ENCODE data around the gene ASPHD2.

The ASPHD2 gene

GRCh38 chr22:26462051-26462450 is 33.0 kb downstream of the ASPHD2 start:
- Histone ChIP-seq H3K27me3 (ENCODE audit: control insufficient read depth, insufficient read depth, low read length) (no peaks in the 10 kb centered on the region), H3K4me3 (ENCODE audit: low read depth, low read length) (no peak overlapping the region), H3K27ac (ENCODE audit: low read depth, low read length) (no peak overlapping the region), H3K36me3 (ENCODE audit: control insufficient read depth, insufficient read depth, low read length) (peaks cover 84% of the 10 kb centered on the region), H3K4me1 (ENCODE audit: control insufficient read depth, insufficient read depth, low read length) (peaks cover 3% of the 10 kb centered on the region; the same call in 1 of the 2 replicates), H3K9me3 (ENCODE audit: control insufficient read depth, insufficient read depth, low read length) (no peaks in the 10 kb centered on the region), H3K9ac (ENCODE audit: low read depth, low read length) (no peak overlapping the region)

GRCh38 chr22:26462641-26463040 is 33.6 kb downstream of the ASPHD2 start:
- no peak overlapping the region for H3K4me3 ChIP-seq (ENCODE audit: low read depth, low read length)
- H3K27me3 ChIP-seq (ENCODE audit: control insufficient read depth, insufficient read depth, low read length), result no peaks in the 10 kb centered on the region
- peaks cover 3% of the 10 kb centered on the region; the same call in 1 of the 2 replicates for H3K4me1 ChIP-seq (ENCODE audit: control insufficient read depth, insufficient read depth, low read length)
- H3K36me3 ChIP-seq (ENCODE audit: control insufficient read depth, insufficient read depth, low read length), result peaks cover 85% of the 10 kb centered on the region
- no peaks in the 10 kb centered on the region for H3K9me3 ChIP-seq (ENCODE audit: control insufficient read depth, insufficient read depth, low read length)
- no peak overlapping the region for H3K27ac ChIP-seq (ENCODE audit: low read depth, low read length)
- no peak overlapping the region for H3K9ac ChIP-seq (ENCODE audit: low read depth, low read length)

- H3K9ac ChIP-seq (ENCODE audit: low read depth, low read length), result no peak overlapping the region
- H3K9me3 ChIP-seq (ENCODE audit: control insufficient read depth, insufficient read depth, low read length), result no peaks in the 10 kb centered on the region
- H3K4me1 ChIP-seq (ENCODE audit: control insufficient read depth, insufficient read depth, low read length), result peaks cover 3% of the 10 kb centered on the region; the same call in 1 of the 2 replicates
- H3K27ac ChIP-seq (ENCODE audit: low read depth, low read length), result no peak overlapping the region
- H3K27me3 ChIP-seq (ENCODE audit: control insufficient read depth, insufficient read depth, low read length), result no peaks in the 10 kb centered on the region
- peaks cover 85% of the 10 kb centered on the region for H3K36me3 ChIP-seq (ENCODE audit: control insufficient read depth, insufficient read depth, low read length)
- H3K4me3 ChIP-seq (ENCODE audit: low read depth, low read length), result no peak overlapping the region
These were observed 34.1 kb downstream of the ASPHD2 start for GRCh38 chr22:26463101-26463661.

GRCh38 chr22:26463688-26464087 is 34.6 kb downstream of the ASPHD2 start:
- no peak overlapping the region for H3K4me3 ChIP-seq (ENCODE audit: low read depth, low read length)
- H3K27me3 ChIP-seq (ENCODE audit: control insufficient read depth, insufficient read depth, low read length), result no peaks in the 10 kb centered on the region
- peaks cover 85% of the 10 kb centered on the region for H3K36me3 ChIP-seq (ENCODE audit: control insufficient read depth, insufficient read depth, low read length)
- no peak overlapping the region for H3K9ac ChIP-seq (ENCODE audit: low read depth, low read length)
- no peak overlapping the region for H3K27ac ChIP-seq (ENCODE audit: low read depth, low read length)
- no peaks in the 10 kb centered on the region for H3K9me3 ChIP-seq (ENCODE audit: control insufficient read depth, insufficient read depth, low read length)
- H3K4me1 ChIP-seq (ENCODE audit: control insufficient read depth, insufficient read depth, low read length), result peaks cover 3% of the 10 kb centered on the region; the same call in 1 of the 2 replicates

- H3K4me3 ChIP-seq (ENCODE audit: low read depth, low read length), result no peak overlapping the region
- peaks cover 3% of the 10 kb centered on the region; the same call in 1 of the 2 replicates for H3K4me1 ChIP-seq (ENCODE audit: control insufficient read depth, insufficient read depth, low read length)
- peaks cover 86% of the 10 kb centered on the region for H3K36me3 ChIP-seq (ENCODE audit: control insufficient read depth, insufficient read depth, low read length)
- H3K27me3 ChIP-seq (ENCODE audit: control insufficient read depth, insufficient read depth, low read length), result no peaks in the 10 kb centered on the region
- H3K27ac ChIP-seq (ENCODE audit: low read depth, low read length), result no peak overlapping the region
- no peak overlapping the region for H3K9ac ChIP-seq (ENCODE audit: low read depth, low read length)
- H3K9me3 ChIP-seq (ENCODE audit: control insufficient read depth, insufficient read depth, low read length), result no peaks in the 10 kb centered on the region
These were observed 35.3 kb downstream of the ASPHD2 start for GRCh38 chr22:26464312-26464711.

GRCh38 chr22:26466196-26466595 is 37.1 kb downstream of the ASPHD2 start:
- Histone ChIP-seq H3K4me3 (ENCODE audit: low read depth, low read length) (no peak overlapping the region), H3K27me3 (ENCODE audit: control insufficient read depth, insufficient read depth, low read length) (no peaks in the 10 kb centered on the region), H3K9me3 (ENCODE audit: control insufficient read depth, insufficient read depth, low read length) (no peaks in the 10 kb centered on the region), H3K9ac (ENCODE audit: low read depth, low read length) (no peak overlapping the region), H3K36me3 (ENCODE audit: control insufficient read depth, insufficient read depth, low read length) (peaks cover 92% of the 10 kb centered on the region), H3K27ac (ENCODE audit: low read depth, low read length) (no peak overlapping the region), H3K4me1 (ENCODE audit: control insufficient read depth, insufficient read depth, low read length) (peaks cover 3% of the 10 kb centered on the region; the same call in 1 of the 2 replicates)

GRCh38 chr22:26470807-26471206 is 41.7 kb downstream of the ASPHD2 start:
- Histone ChIP-seq H3K27me3 (ENCODE audit: control insufficient read depth, insufficient read depth, low read length) (no peaks in the 10 kb centered on the region), H3K9ac (ENCODE audit: low read depth, low read length) (no peak overlapping the region), H3K9me3 (ENCODE audit: control insufficient read depth, insufficient read depth, low read length) (no peaks in the 10 kb centered on the region), H3K27ac (ENCODE audit: low read depth, low read length) (peak overlapping the region; percentile 74), H3K4me3 (ENCODE audit: low read depth, low read length) (no peak overlapping the region), H3K4me1 (ENCODE audit: control insufficient read depth, insufficient read depth, low read length) (no peaks in the 10 kb centered on the region), H3K36me3 (ENCODE audit: control insufficient read depth, insufficient read depth, low read length) (peaks cover 97% of the 10 kb centered on the region)

- H3K4me1 ChIP-seq (ENCODE audit: control insufficient read depth, insufficient read depth, low read length), result no peaks in the 10 kb centered on the region
- H3K36me3 ChIP-seq (ENCODE audit: control insufficient read depth, insufficient read depth, low read length), result peaks cover 97% of the 10 kb centered on the region
- peak overlapping the region; percentile 74 for H3K27ac ChIP-seq (ENCODE audit: low read depth, low read length)
- no peaks in the 10 kb centered on the region for H3K27me3 ChIP-seq (ENCODE audit: control insufficient read depth, insufficient read depth, low read length)
- H3K9me3 ChIP-seq (ENCODE audit: control insufficient read depth, insufficient read depth, low read length), result no peaks in the 10 kb centered on the region
- no peak overlapping the region for H3K4me3 ChIP-seq (ENCODE audit: low read depth, low read length)
- no peak overlapping the region for H3K9ac ChIP-seq (ENCODE audit: low read depth, low read length)
These were observed 42.5 kb downstream of the ASPHD2 start for GRCh38 chr22:26471522-26471921.

GRCh38 chr22:26474682-26475081 is 45.6 kb downstream of the ASPHD2 start:
- H3K4me3 ChIP-seq (ENCODE audit: low read depth, low read length), result no peak overlapping the region
- no peaks in the 10 kb centered on the region for H3K27me3 ChIP-seq (ENCODE audit: control insufficient read depth, insufficient read depth, low read length)
- no peaks in the 10 kb centered on the region for H3K4me1 ChIP-seq (ENCODE audit: control insufficient read depth, insufficient read depth, low read length)
- no peak overlapping the region for H3K27ac ChIP-seq (ENCODE audit: low read depth, low read length)
- H3K9ac ChIP-seq (ENCODE audit: low read depth, low read length), result no peak overlapping the region
- H3K9me3 ChIP-seq (ENCODE audit: control insufficient read depth, insufficient read depth, low read length), result no peaks in the 10 kb centered on the region
- H3K36me3 ChIP-seq (ENCODE audit: control insufficient read depth, insufficient read depth, low read length), result peaks cover 96% of the 10 kb centered on the region

GRCh38 chr22:26476705-26477340 is 47.8 kb downstream of the ASPHD2 start:
- Histone ChIP-seq H3K27me3 (ENCODE audit: control insufficient read depth, insufficient read depth, low read length) (no peaks in the 10 kb centered on the region), H3K9me3 (ENCODE audit: control insufficient read depth, insufficient read depth, low read length) (no peaks in the 10 kb centered on the region), H3K9ac (ENCODE audit: low read depth, low read length) (no peak overlapping the region), H3K4me3 (ENCODE audit: low read depth, low read length) (no peak overlapping the region), H3K27ac (ENCODE audit: low read depth, low read length) (peak overlapping the region; percentile 46), H3K4me1 (ENCODE audit: control insufficient read depth, insufficient read depth, low read length) (peaks cover 7% of the 10 kb centered on the region; the same call in 1 of the 2 replicates), H3K36me3 (ENCODE audit: control insufficient read depth, insufficient read depth, low read length) (peaks cover 83% of the 10 kb centered on the region)

- Histone ChIP-seq H3K36me3 (ENCODE audit: control insufficient read depth, insufficient read depth, low read length) (peaks cover 81% of the 10 kb centered on the region), H3K4me3 (ENCODE audit: low read depth, low read length) (no peak overlapping the region), H3K9ac (ENCODE audit: low read depth, low read length) (no peak overlapping the region), H3K27ac (ENCODE audit: low read depth, low read length) (peak overlapping the region; percentile 46), H3K27me3 (ENCODE audit: control insufficient read depth, insufficient read depth, low read length) (no peaks in the 10 kb centered on the region), H3K9me3 (ENCODE audit: control insufficient read depth, insufficient read depth, low read length) (no peaks in the 10 kb centered on the region), H3K4me1 (ENCODE audit: control insufficient read depth, insufficient read depth, low read length) (peaks cover 8% of the 10 kb centered on the region; the same call in 1 of the 2 replicates)
These were observed 48.3 kb downstream of the ASPHD2 start for GRCh38 chr22:26477341-26477731.

Data from HUES48 (cell line).